ENCODE measurements around the gene RASSF4.

Gene RASSF4

DNA sequence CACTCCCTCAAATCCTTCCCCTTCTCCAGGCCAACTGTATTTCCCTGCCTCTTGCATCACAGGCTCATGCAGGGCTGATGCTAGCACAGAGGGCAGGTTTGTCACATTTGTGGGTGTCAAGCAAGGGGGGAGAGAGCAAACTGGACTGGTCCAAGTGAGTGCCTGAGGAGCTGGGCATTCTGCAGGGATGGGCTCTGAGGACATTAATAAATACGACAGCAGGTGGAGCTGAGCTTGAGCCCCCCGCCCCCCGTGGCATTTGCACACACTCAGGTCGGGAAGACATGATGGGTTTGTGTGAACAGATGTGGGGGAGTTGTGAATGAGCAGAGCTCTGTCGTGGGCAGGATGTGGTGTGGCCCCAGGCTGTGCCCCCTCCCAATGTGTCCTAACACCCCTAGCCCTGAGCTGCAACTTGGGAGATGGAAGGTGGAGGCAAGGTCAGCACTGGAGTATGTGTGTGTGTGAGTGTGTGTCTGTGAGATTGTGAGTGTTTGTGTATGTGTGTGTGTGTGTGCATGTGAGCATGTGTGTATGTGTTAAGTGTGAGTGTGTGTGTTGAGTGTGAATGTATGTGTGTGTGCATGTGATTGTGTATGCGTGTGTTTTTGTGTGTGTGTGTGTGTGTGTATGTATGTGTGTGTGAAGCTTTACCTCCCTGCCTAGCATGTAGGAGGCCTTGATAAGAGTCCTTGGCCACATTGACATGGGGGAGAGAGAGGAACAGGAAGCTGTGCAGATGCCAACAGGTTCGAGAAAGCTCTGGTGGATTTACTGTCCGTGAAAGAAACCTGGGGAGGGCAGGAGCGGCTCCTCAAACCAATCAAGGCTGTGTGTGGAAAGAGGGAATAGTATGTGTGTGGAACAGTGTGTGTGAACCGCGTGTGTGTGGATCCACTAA lies 9.1 kb downstream of the RASSF4 start:
- TF ChIP-seq, protein P1, sequence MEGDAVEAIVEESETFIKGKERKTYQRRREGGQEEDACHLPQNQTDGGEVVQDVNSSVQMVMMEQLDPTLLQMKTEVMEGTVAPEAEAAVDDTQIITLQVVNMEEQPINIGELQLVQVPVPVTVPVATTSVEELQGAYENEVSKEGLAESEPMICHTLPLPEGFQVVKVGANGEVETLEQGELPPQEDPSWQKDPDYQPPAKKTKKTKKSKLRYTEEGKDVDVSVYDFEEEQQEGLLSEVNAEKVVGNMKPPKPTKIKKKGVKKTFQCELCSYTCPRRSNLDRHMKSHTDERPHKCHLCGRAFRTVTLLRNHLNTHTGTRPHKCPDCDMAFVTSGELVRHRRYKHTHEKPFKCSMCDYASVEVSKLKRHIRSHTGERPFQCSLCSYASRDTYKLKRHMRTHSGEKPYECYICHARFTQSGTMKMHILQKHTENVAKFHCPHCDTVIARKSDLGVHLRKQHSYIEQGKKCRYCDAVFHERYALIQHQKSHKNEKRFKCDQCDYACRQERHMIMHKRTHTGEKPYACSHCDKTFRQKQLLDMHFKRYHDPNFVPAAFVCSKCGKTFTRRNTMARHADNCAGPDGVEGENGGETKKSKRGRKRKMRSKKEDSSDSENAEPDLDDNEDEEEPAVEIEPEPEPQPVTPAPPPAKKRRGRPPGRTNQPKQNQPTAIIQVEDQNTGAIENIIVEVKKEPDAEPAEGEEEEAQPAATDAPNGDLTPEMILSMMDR (IDR thresholded peaks at IDR 0.05; ENCODE audit: borderline replicate concordance, insufficient read depth, low read depth, low read length) = no peak
- H3K4me3 ChIP-seq (ENCODE audit: low read depth, low read length) = no peak overlapping the region

DNA sequence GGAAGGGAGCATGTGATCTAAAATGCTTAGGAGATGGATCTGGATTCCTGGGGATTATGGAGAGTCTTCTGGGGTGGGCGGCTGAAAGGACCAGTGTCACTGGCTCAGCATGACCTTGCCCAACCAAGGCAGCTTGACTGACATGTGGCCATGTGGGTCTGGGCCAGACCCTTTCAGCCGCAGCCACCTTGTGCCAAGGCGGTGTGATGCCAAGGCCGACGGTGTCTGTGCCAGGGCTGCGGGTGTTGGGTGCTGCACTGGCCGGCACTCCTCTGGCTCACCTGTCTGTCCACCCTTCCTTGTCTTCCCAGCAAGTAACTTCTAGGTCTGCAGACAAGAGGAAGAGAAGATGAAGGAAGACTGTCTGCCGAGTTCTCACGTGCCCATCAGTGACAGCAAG lies 10.3 kb downstream of the RASSF4 start:
- TF ChIP-seq, protein P1 (IDR thresholded peaks at IDR 0.05; ENCODE audit: borderline replicate concordance, insufficient read depth, low read depth, low read length) = no peak
- no peak overlapping the region for H3K4me3 ChIP-seq (ENCODE audit: low read depth, low read length)

DNA sequence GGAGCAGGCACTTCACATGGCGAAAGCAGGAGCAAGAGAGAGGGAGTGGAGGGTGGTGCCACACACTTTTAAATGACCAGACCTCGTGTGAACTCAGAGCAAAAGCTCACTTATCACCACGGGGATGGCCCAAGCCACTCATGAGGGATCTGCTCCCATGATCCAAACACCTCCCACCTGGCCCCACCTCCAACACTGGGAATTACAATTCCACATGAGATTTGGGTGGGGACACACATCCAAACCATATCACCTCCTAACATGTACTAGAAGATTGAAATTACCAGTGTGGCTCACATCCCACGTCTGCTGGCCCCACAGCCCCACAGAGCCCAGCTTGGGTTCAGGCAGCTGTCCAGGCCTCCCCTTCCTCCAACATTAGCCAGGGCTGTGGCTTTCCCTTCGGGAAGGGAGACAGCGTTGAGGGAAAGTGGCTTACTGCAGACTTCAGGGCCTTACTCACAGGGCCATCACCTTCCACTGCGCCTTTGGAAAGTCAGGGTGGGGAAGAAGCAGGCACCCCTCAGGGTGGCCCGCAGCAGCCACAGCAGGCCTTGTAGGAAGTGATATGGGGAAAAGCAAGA lies 11.3 kb downstream of the RASSF4 start:
- no peak overlapping the region for H3K4me3 ChIP-seq (ENCODE audit: low read depth, low read length)

DNA sequence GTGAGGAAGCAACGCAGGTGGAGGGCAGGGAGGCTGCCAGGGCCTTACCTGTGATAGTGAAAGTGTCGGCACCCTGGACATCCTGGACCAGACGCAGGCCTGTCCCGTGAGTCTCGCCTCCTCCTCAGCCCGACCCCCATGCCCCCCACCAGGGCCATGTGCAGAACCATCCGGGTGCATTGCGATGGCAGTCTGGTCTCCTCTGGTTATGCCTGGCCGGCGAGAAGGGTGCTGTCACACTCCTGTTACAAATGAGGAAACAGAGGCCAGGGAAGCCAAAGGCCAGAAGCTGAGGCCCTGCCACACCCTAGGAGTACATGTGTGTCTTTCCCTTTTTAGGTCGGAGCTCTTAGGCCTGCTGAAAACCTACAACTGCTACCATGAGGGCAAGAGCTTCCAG lies 11.8 kb downstream of the RASSF4 start:
- H3K4me3 ChIP-seq (ENCODE audit: low read depth, low read length) = no peak overlapping the region
- TF ChIP-seq, protein P1 (IDR thresholded peaks at IDR 0.05; ENCODE audit: borderline replicate concordance, insufficient read depth, low read depth, low read length) = no peak

More for the DNA sequence above, 11.3 kb downstream of the RASSF4 start:
- TF ChIP-seq, protein P1 (IDR thresholded peaks at IDR 0.05; ENCODE audit: borderline replicate concordance, insufficient read depth, low read depth, low read length) = no peak

DNA sequence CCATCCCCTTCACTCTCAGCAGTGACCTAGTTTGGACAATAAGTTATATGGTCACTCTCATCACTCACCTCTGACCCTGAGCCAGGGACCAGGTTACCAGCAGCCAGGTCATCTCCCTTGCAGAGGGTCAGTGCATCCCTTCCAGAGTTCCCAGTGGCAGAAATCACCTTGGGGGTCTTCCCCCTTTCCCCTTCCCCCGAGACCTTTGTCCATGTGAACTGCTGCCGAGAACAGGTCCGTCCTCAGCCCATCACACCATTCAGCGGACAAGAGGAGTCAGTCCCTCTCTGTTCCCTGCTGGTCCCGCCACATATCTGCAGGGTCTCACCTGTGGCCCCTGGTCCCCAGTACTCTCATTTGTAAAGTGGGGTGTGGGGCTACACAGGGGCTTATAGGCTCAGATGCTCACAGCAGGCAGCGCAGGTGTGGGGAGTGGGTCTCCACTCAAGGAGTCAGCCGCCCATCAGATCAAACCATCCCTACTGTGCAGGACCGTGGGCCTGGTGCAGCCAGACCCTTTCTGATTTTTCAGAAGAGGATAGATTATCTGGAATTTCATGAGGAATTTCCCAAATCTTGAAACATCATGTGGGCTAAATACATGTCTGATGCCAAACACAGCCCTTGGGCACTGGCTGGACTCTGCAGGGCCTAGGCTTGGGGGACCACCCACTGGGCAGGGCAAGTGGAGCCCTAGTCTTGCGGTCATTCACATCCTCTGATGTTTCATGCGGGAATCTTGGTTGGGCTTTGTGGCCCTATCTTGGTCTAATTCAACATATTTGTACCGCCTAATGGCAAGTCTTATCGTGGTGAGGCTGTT lies 12.5 kb downstream of the RASSF4 start:
- TF ChIP-seq, protein P1 (IDR thresholded peaks at IDR 0.05; ENCODE audit: borderline replicate concordance, insufficient read depth, low read depth, low read length) = no peak
- no peak overlapping the region for H3K4me3 ChIP-seq (ENCODE audit: low read depth, low read length)

DNA sequence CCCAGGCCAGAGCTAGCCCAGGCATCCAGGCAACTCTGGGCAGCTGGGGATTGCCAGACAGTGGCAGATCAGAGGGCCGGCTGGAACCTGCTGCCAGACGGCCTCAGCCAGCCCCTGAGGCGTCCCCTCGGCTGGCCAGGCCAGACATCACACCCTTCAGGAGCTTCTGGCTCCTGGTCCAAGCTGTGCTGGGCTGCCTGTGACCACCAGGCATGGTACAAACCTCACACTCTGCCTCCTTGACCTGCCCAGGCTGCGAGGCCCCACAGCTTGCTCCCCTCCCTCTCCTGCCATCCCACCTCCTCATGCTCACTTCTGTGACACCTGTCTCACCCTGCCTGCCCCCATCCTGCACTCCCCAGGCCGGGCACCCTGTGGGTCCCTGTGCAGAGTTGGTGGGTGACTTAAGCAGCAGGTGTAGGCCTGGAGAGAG lies 13.3 kb downstream of the RASSF4 start:
- TF ChIP-seq, protein P1 (IDR thresholded peaks at IDR 0.05; ENCODE audit: borderline replicate concordance, insufficient read depth, low read depth, low read length) = no peak
- H3K4me3 ChIP-seq (ENCODE audit: low read depth, low read length) = no peak overlapping the region
